HCT116 (cell line): Measurements from ENCODE around the gene TIMM50. TPM values are rescaled to one million over a fixed set of nuclear protein-coding genes. Genes with fewer than 3 reads are reported as not detected.

Experiments used
- ATAC-seq: fragments of 200-7000 bp; cut with Tn5 transposase; 2 replicates; pipeline ENCODE4 v1.9.1; 2020; ENCODE audit warnings: mild to moderate bottlenecking, moderate library complexity
- BruUV-seq: library from RNA; stranded (reverse); fragments of 400-500 nt; replicated peaks from 2 replicates; lab custom pipeline; 2021; lab: Mats Ljungman, UMichigan
- CTCF ChIA-PET: fragments of 300-600 bp; sonication (Branson Sonifier 250); formaldehyde crosslinking; loops from one replicate; lab custom pipeline; 2021; ENCODE audit warnings: antibody characterized with exemption; lab: Charles Lee
- POLR2A ChIA-PET: fragments of 300-600, 350-600 bp; sonication (Branson Sonifier 250); formaldehyde crosslinking; loops from one replicate; lab custom pipeline; 2021; ENCODE audit warnings: antibody characterized with exemption; lab: Charles Lee
- RAD21 ChIA-PET, 2 experiments: fragments of 300-600 bp; sonication (Branson Sonifier 250); formaldehyde crosslinking; loops; one replicate each; lab custom pipeline; 2023; ENCODE audit warnings: low total read pairs in 2 of 2; ENCODE audit not compliant: uncharacterized antibody in 2 of 2, unreplicated experiment in 2 of 2, low non-redundant PET in 1 of 2; lab: Charles Lee
- DNase-seq: peaks from one replicate; pipeline ENCODE4 v3.0.0-alpha.2; 2010; ENCODE audit warnings: low read depth, low spot score
- H2AFZ ChIP-seq: fragments of 200-600 bp; shearing (Covaris generic), sonication (generic); 2 replicates; pipeline ENCODE4 v1.6.1; 2017; ENCODE audit warnings: low read depth, mixed run types, mixed read lengths, antibody characterized with exemption, low read length; ENCODE audit not compliant: poor library complexity, severe bottlenecking
- H3K27ac ChIP-seq: 2 replicates; pipeline ENCODE4 v1.5.1; 2012; ENCODE audit warnings: low read depth, low read length
- H3K27me3 ChIP-seq: fragments of 200-600 bp; sonication (generic); 2 replicates; pipeline ENCODE4 v1.6.1; 2016; ENCODE audit warnings: mixed run types, low read length, mixed read lengths; ENCODE audit not compliant: insufficient read depth
- H3K36me3 ChIP-seq, 2 experiments: fragments of 200-500 bp in 1 of 2; fragments of 200-600 bp in 1 of 2; sonication (Bioruptor generic) in 1 of 2; sonication (generic) in 1 of 2; 2 replicates each; pipeline versions ENCODE4 v1.5.1 to v1.6.1; 2014 to 2016; ENCODE audit warnings: low read length in 2 of 2, inconsistent platforms in 1 of 2, mixed read lengths in 1 of 2, mixed run types in 1 of 2; ENCODE audit not compliant: insufficient read depth in 2 of 2, control insufficient read depth in 1 of 2
- H3K4me1 ChIP-seq, 2 experiments: fragments of 200-600 bp in 1 of 2; sonication (generic) in 1 of 2; 2 replicates each; pipeline versions ENCODE4 v1.5.1 to v1.6.1; 2012 to 2017; ENCODE audit warnings: low read length in 2 of 2, inconsistent platforms in 1 of 2, mild to moderate bottlenecking in 1 of 2, mixed read lengths in 1 of 2, mixed run types in 1 of 2, moderate library complexity in 1 of 2; ENCODE audit not compliant: insufficient read depth in 2 of 2, control insufficient read depth in 1 of 2
- H3K4me2 ChIP-seq: fragments of 200-600 bp; sonication (generic); 2 replicates; pipeline ENCODE4 v1.6.1; 2017; ENCODE audit warnings: mixed run types, low read length, mixed read lengths
- H3K4me3 ChIP-seq, 2 experiments: fragments of 200-600 bp in 1 of 2; sonication (generic) in 1 of 2; replicated peaks in 1 of 2; 2 replicates each; pipeline ENCODE4 v1.5.1; 2011 to 2016; ENCODE audit warnings: low read length in 2 of 2, control low read depth in 1 of 2, low read depth in 1 of 2, mild to moderate bottlenecking in 1 of 2, mixed read lengths in 1 of 2, mixed run types in 1 of 2
- H3K79me2 ChIP-seq: fragments of 200-600 bp; sonication (generic); 2 replicates; pipeline ENCODE4 v1.6.1; 2017; ENCODE audit warnings: mild to moderate bottlenecking, mixed run types, low read length, moderate library complexity, mixed read lengths; ENCODE audit not compliant: insufficient read depth
- H3K9ac ChIP-seq: fragments of 200-600 bp; sonication (generic); 2 replicates; pipeline ENCODE4 v1.6.1; 2016; ENCODE audit warnings: low read length, mixed read lengths
- H3K9me2 ChIP-seq: fragments of 200-600 bp; sonication (generic), shearing (Covaris generic); 2 replicates; pipeline ENCODE4 v1.6.1; 2017; ENCODE audit warnings: mixed run types, mild to moderate bottlenecking, moderate library complexity; ENCODE audit not compliant: insufficient read depth
- H3K9me3 ChIP-seq, 2 experiments: fragments of 200-500 bp in 1 of 2; fragments of 200-600 bp in 1 of 2; sonication (Bioruptor generic) in 1 of 2; sonication (generic) in 1 of 2; 2 replicates each; pipeline ENCODE4 v1.6.1; 2014 to 2017; ENCODE audit warnings: low read length in 2 of 2, mixed read lengths in 2 of 2, inconsistent platforms in 1 of 2, low read depth in 1 of 2, mild to moderate bottlenecking in 1 of 2, mixed run types in 1 of 2, moderate library complexity in 1 of 2; ENCODE audit not compliant: control insufficient read depth in 1 of 2, insufficient read depth in 1 of 2
- H4K20me1 ChIP-seq: fragments of 200-600 bp; sonication (generic), shearing (Covaris generic); 2 replicates; pipeline ENCODE4 v1.6.1; 2017; ENCODE audit warnings: mixed run types, mild to moderate bottlenecking, moderate library complexity; ENCODE audit not compliant: insufficient read depth
- CEBPB ChIP-seq: IDR thresholded peaks from 2 replicates; pipeline ENCODE4 v1.6.1; 2012; ENCODE audit warnings: low read depth
- EGR1 ChIP-seq: IDR thresholded peaks from 2 replicates; pipeline ENCODE4 v1.6.1; 2012; ENCODE audit warnings: low read depth
- ELF1 ChIP-seq: IDR thresholded peaks from 2 replicates; pipeline ENCODE4 v1.6.1; 2012; ENCODE audit warnings: low read depth, borderline replicate concordance
- FOSL1 ChIP-seq: IDR thresholded peaks from 2 replicates; pipeline ENCODE4 v1.6.1; 2012; ENCODE audit warnings: low read depth
- MAX ChIP-seq: IDR thresholded peaks from 2 replicates; pipeline ENCODE4 v1.6.1; 2012
- POLR2A ChIP-seq: IDR thresholded peaks from 2 replicates; pipeline ENCODE4 v1.7.0; 2011; ENCODE audit warnings: borderline replicate concordance; ENCODE audit not compliant: insufficient read depth, insufficient read length; ENCODE audit errors: extremely low read depth
- SP1 ChIP-seq: IDR thresholded peaks from 2 replicates; pipeline ENCODE4 v1.6.1; 2012; ENCODE audit warnings: low read depth
- TCF7L2 ChIP-seq: IDR thresholded peaks from 2 replicates; pipeline ENCODE4 v1.7.0; 2011; ENCODE audit warnings: borderline replicate concordance, inconsistent platforms; ENCODE audit not compliant: insufficient read depth, insufficient read length; ENCODE audit errors: extremely low read depth
- YY1 ChIP-seq: IDR thresholded peaks from 2 replicates; pipeline ENCODE4 v1.6.1; 2011; ENCODE audit warnings: low read length, low read depth, moderate library complexity, mild to moderate bottlenecking; ENCODE audit not compliant: insufficient replicate concordance; ENCODE audit errors: extremely low read depth
- ZFX ChIP-seq: fragments of 450-650 bp; IDR thresholded peaks from 2 replicates; pipeline ENCODE4 v1.6.1; 2017
- intact Hi-C: fragments of 100-400 bp; cut with micrococcal nuclease; formaldehyde crosslinking; loops from 2 replicates; pipeline ENCODE4 v1.10.0; 2022
- total RNA-seq: library from RNA; stranded (reverse); gene quantifications from one replicate; pipeline ENCODE4 v1.2.1, GENCODE V29; 2021; ENCODE audit not compliant: unreplicated experiment
- TF ChIP-seq, protein P1 (sequence below): IDR thresholded peaks from 2 replicates; pipeline ENCODE4 v1.6.1; 2012; ENCODE audit warnings: low read depth
- TF ChIP-seq, protein P2 (sequence below): IDR thresholded peaks from 2 replicates; pipeline ENCODE4 v1.6.1; 2011; ENCODE audit warnings: mild to moderate bottlenecking, low read length, moderate library complexity; ENCODE audit not compliant: insufficient replicate concordance; ENCODE audit errors: extremely low read depth

The TIMM50 gene
- total RNA-seq, 1 experiment from 2014 or later, result 111 TPM

- RAD21 ChIA-PET, result no interaction called here
- CTCF ChIA-PET, result no interaction called here
Observed at GRCh38 chr19:39481676-39482075, 1.0 kb downstream of the TIMM50 start.

DNA sequence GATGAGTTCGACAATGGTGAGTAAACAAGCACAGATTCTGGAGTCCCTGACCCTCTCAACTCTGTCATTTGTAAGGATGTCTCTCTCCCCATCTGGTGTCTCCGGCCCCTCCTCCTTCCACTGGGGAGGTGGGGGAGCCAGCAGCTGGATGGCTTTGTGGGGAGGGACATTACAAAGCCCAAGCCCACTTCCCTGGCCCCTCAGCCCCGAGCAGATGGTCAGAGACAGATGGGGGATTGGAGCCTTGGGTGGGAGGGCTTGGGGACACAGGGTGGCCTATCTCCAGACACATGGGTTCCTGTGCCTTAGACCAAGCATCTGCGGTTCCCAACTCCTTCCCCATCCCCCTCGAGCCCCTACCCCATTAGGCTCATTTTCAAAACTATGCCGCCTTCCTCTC is 2.5 kb downstream of the TIMM50 start:
- no peak overlapping the region for H3K9ac ChIP-seq
- ChIA-PET RAD21 (no interaction called here), POLR2A (no interaction called here)
- no peak for TF ChIP-seq TCF7L2
- no peak for TF ChIP-seq YY1
- no peak for TF ChIP-seq ZFX
- TF ChIP-seq CEBPB, result no peak
- TF ChIP-seq FOSL1, result no peak
- no peak for TF ChIP-seq EGR1
- TF ChIP-seq MAX, result no peak
- TF ChIP-seq, protein P1, sequence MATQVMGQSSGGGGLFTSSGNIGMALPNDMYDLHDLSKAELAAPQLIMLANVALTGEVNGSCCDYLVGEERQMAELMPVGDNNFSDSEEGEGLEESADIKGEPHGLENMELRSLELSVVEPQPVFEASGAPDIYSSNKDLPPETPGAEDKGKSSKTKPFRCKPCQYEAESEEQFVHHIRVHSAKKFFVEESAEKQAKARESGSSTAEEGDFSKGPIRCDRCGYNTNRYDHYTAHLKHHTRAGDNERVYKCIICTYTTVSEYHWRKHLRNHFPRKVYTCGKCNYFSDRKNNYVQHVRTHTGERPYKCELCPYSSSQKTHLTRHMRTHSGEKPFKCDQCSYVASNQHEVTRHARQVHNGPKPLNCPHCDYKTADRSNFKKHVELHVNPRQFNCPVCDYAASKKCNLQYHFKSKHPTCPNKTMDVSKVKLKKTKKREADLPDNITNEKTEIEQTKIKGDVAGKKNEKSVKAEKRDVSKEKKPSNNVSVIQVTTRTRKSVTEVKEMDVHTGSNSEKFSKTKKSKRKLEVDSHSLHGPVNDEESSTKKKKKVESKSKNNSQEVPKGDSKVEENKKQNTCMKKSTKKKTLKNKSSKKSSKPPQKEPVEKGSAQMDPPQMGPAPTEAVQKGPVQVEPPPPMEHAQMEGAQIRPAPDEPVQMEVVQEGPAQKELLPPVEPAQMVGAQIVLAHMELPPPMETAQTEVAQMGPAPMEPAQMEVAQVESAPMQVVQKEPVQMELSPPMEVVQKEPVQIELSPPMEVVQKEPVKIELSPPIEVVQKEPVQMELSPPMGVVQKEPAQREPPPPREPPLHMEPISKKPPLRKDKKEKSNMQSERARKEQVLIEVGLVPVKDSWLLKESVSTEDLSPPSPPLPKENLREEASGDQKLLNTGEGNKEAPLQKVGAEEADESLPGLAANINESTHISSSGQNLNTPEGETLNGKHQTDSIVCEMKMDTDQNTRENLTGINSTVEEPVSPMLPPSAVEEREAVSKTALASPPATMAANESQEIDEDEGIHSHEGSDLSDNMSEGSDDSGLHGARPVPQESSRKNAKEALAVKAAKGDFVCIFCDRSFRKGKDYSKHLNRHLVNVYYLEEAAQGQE, result no peak
- no peak for TF ChIP-seq POLR2A
- no peak for TF ChIP-seq ELF1

More at GRCh38 chr19:39481676-39482075, 1.0 kb downstream of the TIMM50 start:
- Histone ChIP-seq H2AFZ (no peak overlapping the region), H4K20me1 (no peaks in the 10 kb centered on the region), H3K27ac (peak overlapping the region; percentile 87), H3K4me3 (peak overlapping the region; percentile 99 to 100), H3K79me2 (peaks cover 58% of the 10 kb centered on the region)
- intact Hi-C loops, result no loop called here
- no peak for DNase-seq
- TF ChIP-seq CEBPB, result no peak
- TF ChIP-seq SP1, result no peak
- TF ChIP-seq EGR1, result no peak
- TF ChIP-seq, protein P2, sequence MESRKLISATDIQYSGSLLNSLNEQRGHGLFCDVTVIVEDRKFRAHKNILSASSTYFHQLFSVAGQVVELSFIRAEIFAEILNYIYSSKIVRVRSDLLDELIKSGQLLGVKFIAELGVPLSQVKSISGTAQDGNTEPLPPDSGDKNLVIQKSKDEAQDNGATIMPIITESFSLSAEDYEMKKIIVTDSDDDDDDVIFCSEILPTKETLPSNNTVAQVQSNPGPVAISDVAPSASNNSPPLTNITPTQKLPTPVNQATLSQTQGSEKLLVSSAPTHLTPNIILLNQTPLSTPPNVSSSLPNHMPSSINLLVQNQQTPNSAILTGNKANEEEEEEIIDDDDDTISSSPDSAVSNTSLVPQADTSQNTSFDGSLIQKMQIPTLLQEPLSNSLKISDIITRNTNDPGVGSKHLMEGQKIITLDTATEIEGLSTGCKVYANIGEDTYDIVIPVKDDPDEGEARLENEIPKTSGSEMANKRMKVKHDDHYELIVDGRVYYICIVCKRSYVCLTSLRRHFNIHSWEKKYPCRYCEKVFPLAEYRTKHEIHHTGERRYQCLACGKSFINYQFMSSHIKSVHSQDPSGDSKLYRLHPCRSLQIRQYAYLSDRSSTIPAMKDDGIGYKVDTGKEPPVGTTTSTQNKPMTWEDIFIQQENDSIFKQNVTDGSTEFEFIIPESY, result no peak
- TF ChIP-seq ELF1, result no peak
- no peak for TF ChIP-seq POLR2A
- TF ChIP-seq TCF7L2, result no peak
- TF ChIP-seq, all 23 proteins: peak for 0
- no TSS peak for BruUV-seq
- ATAC-seq, result no peak
- H3K36me3 ChIP-seq, result peaks cover 15 to 31% of the 10 kb centered on the region in 2 experiments; a peak in 3 of 4 replicates
- H3K9ac ChIP-seq, result peak overlapping the region; percentile 100
- no peaks in the 10 kb centered on the region for H3K9me3 ChIP-seq
- no peaks in the 10 kb centered on the region for H3K27me3 ChIP-seq
- H3K9me2 ChIP-seq, result no peaks in the 10 kb centered on the region
- peaks cover 6 to 16% of the 10 kb centered on the region in 2 experiments for H3K4me1 ChIP-seq
- POLR2A ChIA-PET, result no interaction called here
- H3K4me2 ChIP-seq, result peak overlapping the region; percentile 99

More for the DNA sequence above, 2.5 kb downstream of the TIMM50 start:
- Histone ChIP-seq H4K20me1 (no peaks in the 10 kb centered on the region), H3K4me3 (no peak overlapping the region), H3K79me2 (peaks cover 66% of the 10 kb centered on the region), H3K36me3 (peaks cover 14 to 38% of the 10 kb centered on the region in 2 experiments; a peak in 3 of 4 replicates), H3K27ac (no peak overlapping the region), H3K9me2 (no peaks in the 10 kb centered on the region), H3K9me3 (no peaks in the 10 kb centered on the region), H3K27me3 (no peaks in the 10 kb centered on the region), H3K4me2 (no peak overlapping the region), H3K4me1 (peaks cover 6 to 16% of the 10 kb centered on the region in 2 experiments), H2AFZ (no peak overlapping the region)
- intact Hi-C loops, result no loop called here
- DNase-seq, result no peak
- BruUV-seq, result no TSS peak
- CTCF ChIA-PET, result no interaction called here
- ATAC-seq, result no peak
